Caco-2 (cell line): ENCODE measurements around the gene C22orf31. TPM values are rescaled to one million over a fixed set of nuclear protein-coding genes. Genes with fewer than 3 reads are reported as not detected.
"Not testable (repeated sequence)": the region's sequence is repeated elsewhere in the genome, so short reads cannot be mapped to it uniquely, and the experiment has no call there.

Experiments
- BruUV-seq: library from RNA; stranded (reverse); fragments of 400-500 nt; replicated peaks from 2 replicates; lab custom pipeline; 2021; lab: Mats Ljungman, UMichigan
- CTCF ChIA-PET: fragments of 300-600 bp; sonication (Branson Sonifier 250); formaldehyde crosslinking; loops from one replicate; lab custom pipeline; 2022; ENCODE audit warnings: antibody characterized with exemption; lab: Charles Lee
- POLR2A ChIA-PET: fragments of 300-600 bp; sonication (Branson Sonifier 250); formaldehyde crosslinking; loops from one replicate; lab custom pipeline; 2022; ENCODE audit warnings: antibody characterized with exemption; lab: Charles Lee
- DNase-seq, 2 experiments: peaks; one replicate each; pipeline versions ENCODE4 v3.0.0 to v3.0.0-alpha.2; 2020 to 2022
- H3K27me3 ChIP-seq: replicated peaks from 2 replicates; pipeline ENCODE4 v1.6.0; 2011; ENCODE audit warnings: low read length; ENCODE audit not compliant: control insufficient read depth, insufficient read depth
- H3K36me3 ChIP-seq: 2 replicates; pipeline ENCODE4 v1.5.1; 2011; ENCODE audit warnings: low read length; ENCODE audit not compliant: control insufficient read depth, insufficient read depth
- H3K4me1 ChIP-seq: fragments of 250-450 bp; sonication (Bioruptor Pico); 2 replicates; pipeline ENCODE4 v1.5.1; 2020; ENCODE audit warnings: mild to moderate bottlenecking
- H3K4me3 ChIP-seq: 2 replicates; pipeline ENCODE4 v1.5.1; 2011; ENCODE audit warnings: low read depth, mild to moderate bottlenecking, control low read depth, low read length
- H3K9me3 ChIP-seq: fragments of 250-450 bp; sonication (Bioruptor Pico); 2 replicates; pipeline ENCODE4 v1.5.1; 2020; ENCODE audit warnings: mild to moderate bottlenecking, moderate library complexity
- H3K27ac Mint-ChIP-seq: one replicate; pipeline ENCODE4 v1.8.0; 2022; ENCODE audit warnings: mixed read lengths; ENCODE audit not compliant: unreplicated experiment
- H3K27me3 Mint-ChIP-seq: one replicate; pipeline ENCODE4 v1.8.0; 2022; ENCODE audit warnings: mixed read lengths; ENCODE audit not compliant: insufficient read depth, unreplicated experiment
- H3K36me3 Mint-ChIP-seq: one replicate; pipeline ENCODE4 v1.8.0; 2022; ENCODE audit warnings: mild to moderate bottlenecking, mixed read lengths; ENCODE audit not compliant: insufficient read depth, unreplicated experiment
- H3K4me1 Mint-ChIP-seq: one replicate; pipeline ENCODE4 v1.8.0; 2022; ENCODE audit warnings: low read depth, mixed read lengths; ENCODE audit not compliant: unreplicated experiment
- H3K4me3 Mint-ChIP-seq: one replicate; pipeline ENCODE4 v1.8.0; 2022; ENCODE audit warnings: mild to moderate bottlenecking, moderate library complexity, mixed read lengths; ENCODE audit not compliant: unreplicated experiment
- H3K9me3 Mint-ChIP-seq: one replicate; pipeline ENCODE4 v1.8.0; 2022; ENCODE audit warnings: mixed read lengths; ENCODE audit not compliant: unreplicated experiment
- intact Hi-C: fragments of 100-400 bp; cut with micrococcal nuclease; formaldehyde crosslinking; loops from one replicate; pipeline ENCODE4 v1.10.0; 2022; ENCODE audit not compliant: unreplicated experiment
- total RNA-seq: library from RNA; stranded (reverse); gene quantifications from 2 replicates; pipeline ENCODE4 v1.2.3, GENCODE V29; 2022
- TF ChIP-seq, protein P1 (sequence below), 2 experiments: fragments of 200-600 bp in 1 of 2; IDR thresholded peaks; 1 replicate in 1 of 2; 2 replicates in 1 of 2; pipeline versions ENCODE4 v1.5.1 to v1.8.0; 2011 to 2022; ENCODE audit warnings: antibody characterized with exemption in 1 of 2, control low read depth in 1 of 2, inconsistent platforms in 1 of 2, low read depth in 1 of 2, low read length in 1 of 2, mild to moderate bottlenecking in 1 of 2, moderate library complexity in 1 of 2; ENCODE audit not compliant: insufficient read depth in 1 of 2, severe bottlenecking in 1 of 2, unreplicated experiment in 1 of 2

The C22orf31 gene
- total RNA-seq, 1 experiment from 2014 or later: not detected

DNA sequence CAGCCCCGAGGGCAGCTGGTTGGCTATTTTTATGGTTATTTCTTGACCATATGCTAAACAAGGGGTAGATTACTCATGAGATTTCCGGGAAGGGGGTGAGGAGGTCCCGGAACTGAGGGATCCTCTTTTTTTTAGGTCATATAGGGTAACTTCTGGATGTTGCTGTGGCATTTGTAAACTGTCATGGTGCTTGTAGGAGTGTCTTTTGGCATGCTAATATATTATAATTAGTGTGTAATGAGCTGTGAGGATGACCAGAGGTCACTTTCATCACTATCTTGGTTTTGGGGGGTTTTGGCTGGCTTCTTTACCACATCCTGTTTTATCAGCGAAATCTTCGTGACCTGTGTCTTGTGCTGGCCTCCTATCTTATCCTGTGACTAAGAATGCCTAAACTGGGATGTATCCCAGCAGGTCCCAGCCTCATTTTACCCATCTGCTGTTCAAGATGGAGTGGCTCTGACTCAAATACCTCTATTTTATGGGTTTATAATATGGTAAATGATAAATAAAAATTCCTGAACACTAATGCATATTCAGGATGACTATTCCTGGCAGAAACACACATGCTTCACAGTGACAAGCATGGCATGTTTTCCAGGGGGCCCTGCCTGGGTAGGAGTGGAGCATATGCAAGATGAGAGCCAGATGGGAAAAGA lies 22.4 kb upstream of the C22orf31 start:
- Histone ChIP-seq H3K4me3 (no peak overlapping the region), H3K4me1 (peaks cover 5% of the 10 kb centered on the region; the same call in 1 of the 2 replicates), H3K36me3 (no peaks in the 10 kb centered on the region), H3K27me3 (no peaks in the 10 kb centered on the region), H3K9me3 (no peaks in the 10 kb centered on the region)
- peaks cover 2% of the 10 kb centered on the region for H3K36me3 Mint-ChIP-seq
- H3K4me1 Mint-ChIP-seq: peaks cover 10% of the 10 kb centered on the region
- POLR2A ChIA-PET: no interaction called here
- no TSS peak for BruUV-seq
- intact Hi-C loops: no loop called here
- CTCF ChIA-PET: no interaction called here
- H3K9me3 Mint-ChIP-seq: no peaks in the 10 kb centered on the region
- TF ChIP-seq, protein P1, sequence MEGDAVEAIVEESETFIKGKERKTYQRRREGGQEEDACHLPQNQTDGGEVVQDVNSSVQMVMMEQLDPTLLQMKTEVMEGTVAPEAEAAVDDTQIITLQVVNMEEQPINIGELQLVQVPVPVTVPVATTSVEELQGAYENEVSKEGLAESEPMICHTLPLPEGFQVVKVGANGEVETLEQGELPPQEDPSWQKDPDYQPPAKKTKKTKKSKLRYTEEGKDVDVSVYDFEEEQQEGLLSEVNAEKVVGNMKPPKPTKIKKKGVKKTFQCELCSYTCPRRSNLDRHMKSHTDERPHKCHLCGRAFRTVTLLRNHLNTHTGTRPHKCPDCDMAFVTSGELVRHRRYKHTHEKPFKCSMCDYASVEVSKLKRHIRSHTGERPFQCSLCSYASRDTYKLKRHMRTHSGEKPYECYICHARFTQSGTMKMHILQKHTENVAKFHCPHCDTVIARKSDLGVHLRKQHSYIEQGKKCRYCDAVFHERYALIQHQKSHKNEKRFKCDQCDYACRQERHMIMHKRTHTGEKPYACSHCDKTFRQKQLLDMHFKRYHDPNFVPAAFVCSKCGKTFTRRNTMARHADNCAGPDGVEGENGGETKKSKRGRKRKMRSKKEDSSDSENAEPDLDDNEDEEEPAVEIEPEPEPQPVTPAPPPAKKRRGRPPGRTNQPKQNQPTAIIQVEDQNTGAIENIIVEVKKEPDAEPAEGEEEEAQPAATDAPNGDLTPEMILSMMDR (IDR thresholded peaks at IDR 0.05; ENCODE audit: insufficient read depth in 1 of 2, low read depth in 1 of 2, low read length in 1 of 2, severe bottlenecking in 1 of 2, unreplicated experiment in 1 of 2): no peak
- no peak overlapping the region for H3K27ac Mint-ChIP-seq
- no peak for DNase-seq
- H3K27me3 Mint-ChIP-seq: no peaks in the 10 kb centered on the region
- no peak overlapping the region for H3K4me3 Mint-ChIP-seq

DNA sequence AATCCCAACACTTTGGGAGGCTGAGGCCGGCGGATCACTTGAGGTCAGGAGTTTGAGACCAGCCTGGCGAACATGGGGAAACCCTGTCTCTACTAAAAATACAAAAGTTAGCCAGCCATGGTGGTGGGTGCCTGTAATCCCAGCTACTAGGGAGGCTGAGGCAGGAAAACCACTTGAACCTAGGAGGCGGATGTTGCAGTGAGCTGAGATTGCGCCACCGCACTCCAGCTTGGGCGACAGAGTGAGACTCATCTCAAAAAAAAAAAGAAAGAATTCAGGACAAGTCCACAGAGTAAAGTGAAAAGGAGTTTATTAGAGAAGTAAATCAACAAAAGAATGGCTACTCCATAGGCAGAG lies 21.9 kb upstream of the C22orf31 start:
- H3K36me3 ChIP-seq, POLR2A ChIA-PET, H3K4me1 ChIP-seq, H3K27me3 ChIP-seq, H3K36me3 Mint-ChIP-seq, DNase-seq, H3K4me3 Mint-ChIP-seq, H3K9me3 Mint-ChIP-seq, BruUV-seq, intact Hi-C loops, H3K27me3 Mint-ChIP-seq, H3K4me3 ChIP-seq, CTCF ChIA-PET, H3K4me1 Mint-ChIP-seq, H3K9me3 ChIP-seq, H3K27ac Mint-ChIP-seq: not testable (repeated sequence)

DNA sequence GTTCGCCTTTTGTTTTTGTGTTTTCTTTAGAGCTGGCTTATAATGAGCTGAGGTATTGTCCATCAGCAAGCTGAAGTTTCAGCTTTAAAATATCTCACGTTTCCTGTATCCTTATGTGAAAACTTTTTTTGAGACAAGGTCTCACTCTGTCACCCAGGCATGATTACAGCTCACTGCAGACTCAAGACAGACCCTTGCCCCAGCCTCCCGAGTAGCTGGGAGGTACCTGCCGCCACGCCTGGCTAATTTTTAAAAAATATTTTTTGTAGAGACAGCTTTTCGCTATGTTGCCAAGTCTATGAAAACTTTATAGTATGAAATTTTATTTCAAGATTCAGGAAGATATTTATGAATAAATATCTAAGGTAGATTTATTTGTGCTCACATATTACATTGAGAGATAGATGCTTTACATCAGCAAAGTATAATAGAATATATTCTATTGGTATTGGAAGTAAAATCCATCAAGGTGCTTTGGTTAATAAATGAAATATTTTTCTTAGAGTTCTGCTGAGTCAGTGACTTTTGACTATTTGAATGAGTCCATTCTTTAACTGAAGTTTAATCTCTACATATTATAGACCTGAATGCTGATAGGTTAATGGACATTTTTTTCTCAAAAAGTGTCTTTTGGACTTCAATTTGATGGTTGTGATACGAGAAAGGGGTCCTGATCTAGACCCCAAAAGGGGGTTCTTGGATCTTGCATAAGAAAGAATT lies 21.4 kb upstream of the C22orf31 start:
- H3K4me3 ChIP-seq: no peak overlapping the region
- H3K4me1 ChIP-seq: peaks cover 5% of the 10 kb centered on the region; the same call in 1 of the 2 replicates
- no peak overlapping the region for H3K4me3 Mint-ChIP-seq
- H3K27me3 Mint-ChIP-seq: no peaks in the 10 kb centered on the region
- TF ChIP-seq, protein P1 (IDR thresholded peaks at IDR 0.05; ENCODE audit: insufficient read depth in 1 of 2, low read depth in 1 of 2, low read length in 1 of 2, severe bottlenecking in 1 of 2, unreplicated experiment in 1 of 2): no peak
- H3K9me3 ChIP-seq: no peaks in the 10 kb centered on the region
- H3K36me3 ChIP-seq: no peaks in the 10 kb centered on the region; the same call in 1 of the 2 replicates
- ChIA-PET CTCF (no interaction called here), POLR2A (no interaction called here)
- BruUV-seq: no TSS peak
- no peaks in the 10 kb centered on the region for H3K27me3 ChIP-seq
- H3K4me1 Mint-ChIP-seq: peaks cover 6% of the 10 kb centered on the region
- intact Hi-C loops: no loop called here
- H3K27ac Mint-ChIP-seq: no peak overlapping the region
- H3K9me3 Mint-ChIP-seq: no peaks in the 10 kb centered on the region
- H3K36me3 Mint-ChIP-seq: peaks cover 7% of the 10 kb centered on the region
- no peak for DNase-seq
